Ectodermal cell (in vitro differentiated cells): Measurements from ENCODE around the gene S1PR3. TPM values are rescaled to one million over a fixed set of nuclear protein-coding genes. Genes with fewer than 3 reads are reported as not detected.
"Not testable (repeated sequence)": the region's sequence is repeated elsewhere in the genome, so short reads cannot be mapped to it uniquely, and the experiment has no call there.

Experiments
- H3K27ac ChIP-seq: 2 replicates; pipeline ENCODE4 v1.7.0; 2013; ENCODE audit warnings: mild to moderate bottlenecking, low read depth, low read length; ENCODE audit not compliant: insufficient read depth, poor library complexity, severe bottlenecking
- H3K27me3 ChIP-seq: 2 replicates; pipeline ENCODE4 v1.7.0; 2013; ENCODE audit warnings: mild to moderate bottlenecking, low read length; ENCODE audit not compliant: insufficient read depth, control insufficient read depth, poor library complexity, severe bottlenecking
- H3K36me3 ChIP-seq: one replicate; pipeline ENCODE4 v1.7.0; 2013; ENCODE audit warnings: low read length; ENCODE audit not compliant: control insufficient read depth, insufficient read depth
- H3K4me1 ChIP-seq: one replicate; pipeline ENCODE4 v1.7.0; 2013; ENCODE audit warnings: low read length; ENCODE audit not compliant: control insufficient read depth, insufficient read depth
- H3K4me3 ChIP-seq: 2 replicates; pipeline ENCODE4 v1.7.0; 2013; ENCODE audit warnings: low read depth, low read length, control low read depth; ENCODE audit not compliant: insufficient read depth
- H3K9me3 ChIP-seq: 2 replicates; pipeline ENCODE4 v1.7.0; 2013; ENCODE audit warnings: mild to moderate bottlenecking, low read length, moderate library complexity; ENCODE audit not compliant: control insufficient read depth
- WGBS, 2 experiments: methylation state at CpG; one replicate each; pipeline ENCODE4 v1.1.7; 2013; ENCODE audit warnings: missing lambda C conversion rate in 2 of 2; 5-methylcytosine and 5-hydroxymethylcytosine counted together
- polyA plus RNA-seq, 4 experiments: library from polyadenylated mRNA; stranded (reverse); fragments of 50-300 nt; gene quantifications; one replicate each; pipeline ENCODE4 v1.2.3, GENCODE V29; 2013

S1PR3 gene
- polyA plus RNA-seq (2013, experiment 1 of 4), result 14.6 TPM
- 13.2 TPM for polyA plus RNA-seq (2013, experiment 2 of 4)
- 12.1 TPM for polyA plus RNA-seq (2013, experiment 3 of 4)
- polyA plus RNA-seq (2013, experiment 4 of 4), result 12.0 TPM

GRCh38 chr9:88991066-88992034 is at the start of gene S1PR3:
Gene S1PR3, plus strand, starts transcription at chr9:88991468. Its CDS starts 9,733 bp downstream, at chr9:89001201.
- H3K27ac ChIP-seq, result peak within 1 kb of the TSS; percentile 78
- H3K27me3 ChIP-seq, result peaks cover 7% of the 10 kb centered on the region
- H3K4me3 ChIP-seq, result peak within 1 kb of the TSS; percentile 79
- no peaks in the 10 kb centered on the region for H3K9me3 ChIP-seq
- 0% methylated on average over 82 to 88 of the region's 94 CpGs for WGBS, 2 experiments
- no peaks in the 10 kb centered on the region for H3K36me3 ChIP-seq
- peaks cover 8% of the 10 kb centered on the region for H3K4me1 ChIP-seq

- H3K4me3 ChIP-seq, H3K27ac ChIP-seq, H3K36me3 ChIP-seq, H3K4me1 ChIP-seq, H3K9me3 ChIP-seq, H3K27me3 ChIP-seq: not testable (repeated sequence)
- 83 to 84% methylated on average over 5 of the region's 5 CpGs for WGBS, 2 experiments
Observed at GRCh38 chr9:88941586-88941985, 49.7 kb upstream of the S1PR3 start.

DNA sequence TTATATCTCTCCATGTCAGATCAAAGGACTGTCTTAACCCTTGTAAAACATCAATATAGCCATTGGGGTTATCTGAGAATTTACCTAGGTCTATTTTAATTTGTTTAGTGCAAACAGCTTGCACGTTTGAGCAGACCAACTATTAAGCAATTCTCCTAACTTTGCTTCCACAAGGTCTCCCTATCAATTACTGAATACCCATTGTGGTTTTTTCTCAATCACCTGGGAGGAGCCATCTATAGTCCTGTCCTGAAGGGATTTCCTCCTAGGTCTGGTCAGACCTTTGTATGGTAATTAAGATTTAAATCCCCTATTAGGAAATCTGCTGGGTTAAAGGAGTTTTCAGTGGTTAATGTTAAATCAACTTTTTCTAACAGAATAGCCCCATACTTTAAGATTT is 48.9 kb upstream of the S1PR3 start:
- Histone ChIP-seq H3K4me1 (no peaks in the 10 kb centered on the region), H3K4me3 (no peak overlapping the region), H3K9me3 (no peaks in the 10 kb centered on the region), H3K27ac (no peak overlapping the region), H3K27me3 (no peaks in the 10 kb centered on the region), H3K36me3 (no peaks in the 10 kb centered on the region)
- WGBS, 2 experiments, result 83 to 92% methylated on average over 1 of the region's 1 CpG

- no peak overlapping the region for H3K4me3 ChIP-seq
- no peaks in the 10 kb centered on the region for H3K9me3 ChIP-seq
- H3K36me3 ChIP-seq, result no peaks in the 10 kb centered on the region
- WGBS, 2 experiments, result 64% methylated on average over 3 of the region's 4 CpGs
- no peak overlapping the region for H3K27ac ChIP-seq
- H3K4me1 ChIP-seq, result peaks cover 10% of the 10 kb centered on the region
- no peaks in the 10 kb centered on the region for H3K27me3 ChIP-seq
Observed at GRCh38 chr9:88945636-88946333, 45.5 kb upstream of the S1PR3 start.

DNA sequence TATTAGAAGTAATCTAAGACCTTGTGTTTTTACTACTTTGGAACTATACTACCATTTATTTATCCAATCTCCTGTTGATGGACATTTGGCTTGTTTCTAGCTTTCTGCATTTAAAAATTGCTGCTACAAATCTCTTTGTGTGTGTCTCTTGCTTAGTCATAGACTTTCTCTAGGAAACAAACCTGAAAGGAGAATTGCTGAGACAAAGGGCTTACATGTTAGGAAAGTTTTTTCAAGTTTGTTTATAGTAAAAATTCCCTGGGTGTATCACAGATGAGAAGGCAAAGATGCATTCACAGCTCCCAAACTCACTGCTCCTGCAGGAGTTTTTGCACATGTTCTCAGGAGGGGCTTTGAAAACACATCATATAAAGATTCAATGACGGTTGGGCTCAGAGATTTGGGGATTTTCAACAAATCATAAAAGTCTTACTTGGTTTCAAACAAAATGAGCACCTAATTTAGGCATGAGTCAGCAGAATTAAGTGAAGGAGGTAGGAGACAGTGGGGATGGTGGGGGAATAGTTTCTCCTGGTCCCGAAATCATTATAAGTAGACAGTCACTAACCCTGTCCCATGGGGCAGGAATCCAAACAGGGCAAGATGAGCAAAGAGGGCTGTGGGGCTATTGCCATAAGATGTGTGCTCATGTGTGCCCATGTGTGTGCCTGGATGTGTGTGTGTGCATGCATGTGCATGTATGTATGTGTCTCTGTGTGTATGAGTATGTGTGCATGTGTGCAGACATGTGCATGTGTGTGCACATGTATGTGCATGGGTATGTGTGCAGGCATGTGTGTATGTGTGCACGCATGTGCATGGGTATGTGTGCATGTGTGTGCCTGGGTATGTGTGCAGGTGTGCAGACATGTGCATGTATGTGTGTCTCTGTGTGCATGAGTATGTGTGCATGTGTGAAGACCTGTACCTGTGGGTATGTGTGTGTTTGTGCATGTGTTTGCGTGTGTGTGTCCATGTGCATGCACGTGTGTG is 43.4 kb upstream of the S1PR3 start:
- H3K36me3 ChIP-seq, result no peaks in the 10 kb centered on the region
- H3K27ac ChIP-seq, result no peak overlapping the region
- 71 to 72% methylated on average over 5 of the region's 5 CpGs for WGBS, 2 experiments
- peaks cover 10% of the 10 kb centered on the region for H3K4me1 ChIP-seq
- H3K27me3 ChIP-seq, result no peaks in the 10 kb centered on the region
- no peak overlapping the region for H3K4me3 ChIP-seq
- no peaks in the 10 kb centered on the region for H3K9me3 ChIP-seq

DNA sequence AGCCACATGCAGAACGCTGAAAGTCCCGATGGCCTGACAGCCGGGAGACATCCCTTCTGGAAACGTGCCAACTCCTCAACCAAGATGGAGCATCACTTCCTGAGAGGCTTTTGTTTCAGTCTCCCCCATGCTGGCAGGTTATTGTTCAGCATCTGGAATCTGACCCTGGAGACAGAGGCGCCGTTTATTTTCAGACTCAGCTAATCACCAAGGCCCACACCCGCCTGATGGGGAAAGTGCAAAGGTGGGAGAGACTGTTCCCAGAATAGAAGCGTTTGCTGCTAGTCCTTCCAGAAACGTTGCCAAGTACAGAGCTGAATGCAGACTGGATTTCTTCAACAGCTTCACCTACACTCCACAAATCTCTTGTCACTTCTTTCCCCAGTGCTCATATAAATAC is 41.8 kb upstream of the S1PR3 start:
- WGBS, 2 experiments, result 54 to 59% methylated on average over 9 of the region's 9 CpGs
- Histone ChIP-seq H3K27me3 (no peaks in the 10 kb centered on the region), H3K27ac (no peak overlapping the region)

GRCh38 chr9:88949961-88950340 is 41.3 kb upstream of the S1PR3 start:
- Histone ChIP-seq H3K27ac (no peak overlapping the region), H3K4me1 (peaks cover 10% of the 10 kb centered on the region), H3K36me3 (no peaks in the 10 kb centered on the region), H3K4me3 (no peak overlapping the region), H3K9me3 (no peaks in the 10 kb centered on the region), H3K27me3 (no peaks in the 10 kb centered on the region)
- 60 to 85% methylated on average over 1 of the region's 1 CpG for WGBS, 2 experiments

More for the DNA sequence above, 41.8 kb upstream of the S1PR3 start:
- no peaks in the 10 kb centered on the region for H3K9me3 ChIP-seq
- H3K4me1 ChIP-seq, result peaks cover 10% of the 10 kb centered on the region
- no peak overlapping the region for H3K4me3 ChIP-seq
- H3K36me3 ChIP-seq, result no peaks in the 10 kb centered on the region

GRCh38 chr9:88950341-88951154 is 40.7 kb upstream of the S1PR3 start:
- no peaks in the 10 kb centered on the region for H3K36me3 ChIP-seq
- no peak overlapping the region for H3K27ac ChIP-seq
- 91 to 92% methylated on average over 10 of the region's 10 CpGs for WGBS, 2 experiments
- no peak overlapping the region for H3K4me3 ChIP-seq
- H3K9me3 ChIP-seq, result no peaks in the 10 kb centered on the region
- no peaks in the 10 kb centered on the region for H3K27me3 ChIP-seq
- H3K4me1 ChIP-seq, result peaks cover 10% of the 10 kb centered on the region

DNA sequence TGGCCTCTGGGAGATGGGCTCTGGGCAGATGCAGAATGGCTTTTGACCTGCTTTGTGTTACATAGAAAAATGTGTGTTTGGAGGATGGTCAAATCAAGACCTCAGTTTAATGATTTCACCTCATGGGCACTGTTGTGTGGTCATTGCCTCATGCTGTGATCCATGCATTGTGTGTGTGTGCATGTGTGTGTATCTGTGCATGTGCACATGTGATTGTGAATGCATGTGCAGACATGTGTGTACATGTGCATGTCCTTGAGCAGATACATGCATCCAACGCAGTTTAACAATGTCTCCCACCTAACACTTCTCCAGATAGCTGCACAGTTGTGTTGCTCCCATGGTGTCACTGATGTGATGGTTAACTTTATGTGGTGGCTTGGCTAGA is 40.1 kb upstream of the S1PR3 start:
- WGBS, 2 experiments, result 100% methylated on average over 1 of the region's 1 CpG
- H3K27ac ChIP-seq, result no peak overlapping the region

More for the DNA sequence above, 40.1 kb upstream of the S1PR3 start:
- H3K4me1 ChIP-seq, result peaks cover 10% of the 10 kb centered on the region
- H3K9me3 ChIP-seq, result no peaks in the 10 kb centered on the region
- H3K36me3 ChIP-seq, result no peaks in the 10 kb centered on the region
- no peak overlapping the region for H3K4me3 ChIP-seq
- H3K27me3 ChIP-seq, result no peaks in the 10 kb centered on the region
